ENCODE results near the gene SDK1.

SDK1 gene

GRCh38 chr7:4238861-4239260 is 937.8 kb downstream of the SDK1 start:
- H3K27me3 ChIP-seq (ENCODE audit: insufficient read depth, low read depth, severe bottlenecking) = no peaks in the 10 kb centered on the region
- DNase-seq = no peak
- TF ChIP-seq CTCF (IDR thresholded peaks at IDR 0.05; ENCODE audit: low read depth, low read length) = no peak
- H3K9me3 ChIP-seq (ENCODE audit: severe bottlenecking) = no peaks in the 10 kb centered on the region
- no peaks in the 10 kb centered on the region; the same call in 1 of the 2 replicates for H3K36me3 ChIP-seq
- H3K4me3 ChIP-seq (ENCODE audit: low read depth, low read length) = no peak overlapping the region
- no peak overlapping the region for H3K27ac ChIP-seq

- no peak overlapping the region for H3K4me3 ChIP-seq (ENCODE audit: low read depth, low read length)
- no peak for DNase-seq
Measured at GRCh38 chr7:4240042-4240441, 939.0 kb downstream of the SDK1 start.

GRCh38 chr7:4240520-4241303 is 939.7 kb downstream of the SDK1 start:
- Histone ChIP-seq H3K9me3 (ENCODE audit: severe bottlenecking) (no peaks in the 10 kb centered on the region), H3K27me3 (ENCODE audit: insufficient read depth, low read depth, severe bottlenecking) (no peaks in the 10 kb centered on the region), H3K36me3 (no peaks in the 10 kb centered on the region; the same call in 1 of the 2 replicates), H3K4me3 (ENCODE audit: low read depth, low read length) (no peak overlapping the region), H3K27ac (no peak overlapping the region)
- no peak for DNase-seq
- no peak for TF ChIP-seq CTCF (IDR thresholded peaks at IDR 0.05; ENCODE audit: low read depth, low read length)

More at GRCh38 chr7:4240042-4240441, 939.0 kb downstream of the SDK1 start:
- Histone ChIP-seq H3K36me3 (no peaks in the 10 kb centered on the region; the same call in 1 of the 2 replicates), H3K27ac (no peak overlapping the region), H3K9me3 (ENCODE audit: severe bottlenecking) (no peaks in the 10 kb centered on the region), H3K27me3 (ENCODE audit: insufficient read depth, low read depth, severe bottlenecking) (no peaks in the 10 kb centered on the region)
- no peak for TF ChIP-seq CTCF (IDR thresholded peaks at IDR 0.05; ENCODE audit: low read depth, low read length)

GRCh38 chr7:4241304-4241612 is 940.2 kb downstream of the SDK1 start:
- Histone ChIP-seq H3K4me3 (ENCODE audit: low read depth, low read length) (no peak overlapping the region), H3K27me3 (ENCODE audit: insufficient read depth, low read depth, severe bottlenecking) (no peaks in the 10 kb centered on the region), H3K36me3 (no peaks in the 10 kb centered on the region; the same call in 1 of the 2 replicates), H3K9me3 (ENCODE audit: severe bottlenecking) (no peaks in the 10 kb centered on the region), H3K27ac (no peak overlapping the region)
- no peak for TF ChIP-seq CTCF (IDR thresholded peaks at IDR 0.05; ENCODE audit: low read depth, low read length)
- DNase-seq = no peak

GRCh38 chr7:4241791-4242190 is 940.7 kb downstream of the SDK1 start:
- no peak overlapping the region for H3K27ac ChIP-seq
- no peaks in the 10 kb centered on the region; the same call in 1 of the 2 replicates for H3K36me3 ChIP-seq
- H3K4me3 ChIP-seq (ENCODE audit: low read depth, low read length) = no peak overlapping the region
- no peaks in the 10 kb centered on the region for H3K27me3 ChIP-seq (ENCODE audit: insufficient read depth, low read depth, severe bottlenecking)
- H3K9me3 ChIP-seq (ENCODE audit: severe bottlenecking) = no peaks in the 10 kb centered on the region
- TF ChIP-seq CTCF (IDR thresholded peaks at IDR 0.05; ENCODE audit: low read depth, low read length) = peak; percentile 45
- no peak for DNase-seq

GRCh38 chr7:4242706-4243105 is 941.7 kb downstream of the SDK1 start:
- Histone ChIP-seq H3K36me3 (no peaks in the 10 kb centered on the region; the same call in 1 of the 2 replicates), H3K4me3 (ENCODE audit: low read depth, low read length) (no peak overlapping the region), H3K27ac (no peak overlapping the region), H3K9me3 (ENCODE audit: severe bottlenecking) (no peaks in the 10 kb centered on the region), H3K27me3 (ENCODE audit: insufficient read depth, low read depth, severe bottlenecking) (no peaks in the 10 kb centered on the region)
- no peak for DNase-seq
- no peak for TF ChIP-seq CTCF (IDR thresholded peaks at IDR 0.05; ENCODE audit: low read depth, low read length)
